PC-9 (cell line): ENCODE results near the gene ZSCAN5A.

ENCODE experiments used
- CTCF ChIP-seq: fragments of 200-600 bp; sonication (generic); conservative IDR thresholded peaks from 2 replicates; pipeline ENCODE4 v1.6.1; 2017; ENCODE audit warnings: mixed run types, antibody characterized with exemption, mild to moderate bottlenecking, moderate library complexity
- EZH2 ChIP-seq: fragments of 200-600 bp; sonication (generic); IDR thresholded peaks from 2 replicates; pipeline ENCODE4 v1.8.0; 2017; ENCODE audit warnings: antibody characterized with exemption, low read depth

- TF ChIP-seq CTCF (no peak), EZH2 (no peak)
These were observed 48.6 kb downstream of the ZSCAN5A start for GRCh38 chr19:56266051-56266450.
